HG03575 (cell line): Measurements from ENCODE around the gene PLEK.
"Not testable (repeated sequence)": the region's sequence is repeated elsewhere in the genome, so short reads cannot be mapped to it uniquely, and the experiment has no call there.

Source experiments
- ATAC-seq: cut with Tn5 transposase; IDR thresholded peaks from one replicate; pipeline ENCODE4 v1.9.1; 2021; ENCODE audit not compliant: unreplicated experiment, insufficient number of reproducible peaks, low FRiP score; ENCODE audit errors: extremely low read depth

PLEK gene

DNA sequence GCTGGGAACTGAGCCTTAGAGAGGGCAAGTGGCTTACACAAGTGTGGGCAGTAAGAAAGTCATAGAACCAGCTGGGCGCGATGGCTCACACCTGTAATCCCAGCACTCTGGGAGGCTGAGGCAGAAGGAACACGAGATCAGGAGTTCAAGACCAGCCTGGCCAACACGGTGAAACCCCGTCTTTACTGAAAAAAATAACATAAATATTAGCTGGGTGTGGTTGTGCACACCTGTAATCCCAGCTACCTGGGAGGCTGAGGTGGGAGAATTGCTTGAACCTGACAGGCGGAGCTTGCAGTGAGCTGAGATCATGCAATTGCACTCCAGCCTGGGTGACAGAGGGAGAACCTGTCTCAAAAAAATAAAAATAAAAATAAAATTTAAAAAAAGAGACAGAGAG is 13.7 kb downstream of the PLEK start:
- ATAC-seq: not testable (repeated sequence)

DNA sequence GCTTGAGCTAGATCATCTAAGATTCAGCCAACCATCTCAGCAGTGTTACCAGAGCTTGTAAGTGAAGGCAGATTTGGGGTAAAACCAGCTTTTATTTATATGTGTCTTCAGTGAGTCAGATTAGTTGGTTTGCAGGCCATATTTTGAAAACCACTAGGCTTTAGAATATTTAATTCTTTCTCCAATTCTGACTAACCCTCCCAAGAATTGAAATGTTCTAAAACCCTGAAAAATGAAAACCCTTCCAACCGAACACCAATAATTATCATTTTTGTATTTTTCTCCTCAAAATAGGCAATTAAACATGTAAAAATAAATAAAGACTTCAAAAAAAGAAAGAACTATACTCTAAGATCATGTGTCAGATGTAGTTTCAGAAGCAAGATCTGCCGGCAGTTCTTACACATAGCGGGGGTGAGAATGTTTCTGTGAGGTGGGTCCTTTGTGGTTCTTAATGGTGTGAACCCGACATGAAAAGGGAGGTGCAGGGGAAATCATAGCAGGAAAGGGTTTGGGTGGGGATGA is 14.2 kb downstream of the PLEK start:
- peak; percentile 35 for ATAC-seq

DNA sequence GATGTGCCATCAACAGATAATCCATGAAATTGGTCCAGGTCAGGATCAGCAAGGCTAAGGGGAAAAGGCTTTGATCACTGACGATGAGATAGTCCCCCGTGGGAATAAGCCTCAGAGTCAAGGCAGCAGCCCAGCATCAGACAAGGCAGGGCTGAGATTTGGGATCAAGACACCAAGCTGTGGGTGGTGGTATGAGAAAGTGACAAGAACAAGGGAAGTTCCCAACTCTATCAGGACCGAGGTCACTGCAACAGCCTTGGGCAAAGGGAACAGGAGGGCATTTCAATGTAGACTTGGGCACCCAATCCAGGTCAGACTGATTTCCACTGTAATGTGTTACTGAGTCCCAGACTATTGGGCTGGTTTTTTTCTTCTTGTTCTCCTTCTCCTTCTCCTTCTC is 18.7 kb downstream of the PLEK start:
- no peak for ATAC-seq

DNA sequence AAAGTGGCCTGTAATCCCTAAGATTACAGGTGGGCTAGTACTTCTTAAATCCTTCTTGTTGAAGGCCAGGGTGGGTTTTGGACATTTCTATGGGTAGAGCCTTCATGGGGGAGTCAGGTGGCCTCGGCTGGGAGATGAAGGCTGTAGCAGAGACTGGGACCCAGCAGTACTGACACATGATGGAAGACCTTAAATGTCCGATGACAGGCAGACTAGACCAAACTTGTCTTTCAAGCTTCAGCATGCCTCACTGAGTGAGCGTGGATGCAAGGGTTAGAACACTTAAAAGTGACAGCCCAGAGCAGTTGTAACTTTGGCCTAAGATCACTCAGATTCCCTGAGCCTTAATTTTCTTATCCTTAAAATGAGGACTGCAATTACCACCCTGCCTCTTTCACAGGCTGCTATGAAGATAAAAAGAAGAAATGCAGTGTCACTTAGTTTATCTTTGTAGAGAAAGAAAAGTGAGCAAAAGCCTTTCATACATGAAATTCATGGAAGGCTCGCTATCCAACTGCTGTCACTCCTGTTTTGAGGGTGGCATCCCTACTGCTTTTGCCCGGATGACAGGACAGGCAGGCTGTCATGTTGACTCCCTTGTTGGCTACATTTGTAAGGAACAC is 19.5 kb downstream of the PLEK start:
- ATAC-seq: no peak

DNA sequence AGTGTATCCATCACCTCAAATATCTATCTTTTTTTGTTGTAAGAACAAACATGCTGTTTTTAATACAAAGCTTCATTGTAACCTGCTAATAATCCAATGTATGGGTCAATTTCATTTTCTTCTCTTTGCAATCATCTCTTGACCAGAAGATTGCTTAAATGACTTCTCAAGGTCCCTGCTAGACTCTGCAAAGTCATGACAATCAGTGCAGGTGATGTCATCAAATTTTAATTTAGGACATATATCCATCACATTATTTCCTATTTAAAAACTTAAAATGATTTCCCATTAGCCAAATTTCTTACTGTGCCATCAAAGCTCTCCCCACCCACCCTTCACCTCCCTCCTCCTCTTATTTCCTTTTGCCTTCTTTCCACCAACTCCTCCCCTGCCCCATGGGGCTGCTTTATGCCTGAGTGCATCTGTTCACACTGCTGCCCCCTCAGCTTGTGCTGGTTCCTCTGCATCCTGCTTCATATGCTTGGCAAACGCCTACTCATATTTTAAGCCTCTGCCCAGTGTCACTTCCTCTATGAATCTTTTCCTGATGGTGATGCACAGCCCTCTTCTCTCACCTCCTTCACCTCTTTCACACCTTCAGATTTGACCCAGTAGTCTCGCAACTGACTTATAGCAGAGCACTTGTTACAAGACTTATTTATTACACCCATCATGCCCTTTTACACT is 20.3 kb downstream of the PLEK start:
- peak; percentile 41 for ATAC-seq

DNA sequence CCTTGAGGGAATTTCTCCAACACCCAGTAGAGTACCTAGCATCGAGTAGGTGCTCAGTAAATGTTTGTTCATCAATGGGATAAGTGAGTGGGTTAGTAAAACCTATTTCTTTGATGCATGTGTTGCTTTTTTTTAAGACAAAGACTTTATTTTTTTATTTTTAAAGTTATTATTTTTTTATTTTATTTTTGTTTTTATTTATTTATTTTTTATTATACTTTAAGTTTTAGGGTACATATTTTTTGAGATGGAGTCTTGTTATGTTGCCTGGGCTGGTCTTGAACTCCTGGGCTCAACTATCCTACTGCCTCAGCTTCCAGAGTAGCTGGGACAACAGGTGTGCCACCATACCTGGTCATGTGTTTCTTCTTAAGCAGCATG is 20.8 kb downstream of the PLEK start:
- no peak for ATAC-seq

DNA sequence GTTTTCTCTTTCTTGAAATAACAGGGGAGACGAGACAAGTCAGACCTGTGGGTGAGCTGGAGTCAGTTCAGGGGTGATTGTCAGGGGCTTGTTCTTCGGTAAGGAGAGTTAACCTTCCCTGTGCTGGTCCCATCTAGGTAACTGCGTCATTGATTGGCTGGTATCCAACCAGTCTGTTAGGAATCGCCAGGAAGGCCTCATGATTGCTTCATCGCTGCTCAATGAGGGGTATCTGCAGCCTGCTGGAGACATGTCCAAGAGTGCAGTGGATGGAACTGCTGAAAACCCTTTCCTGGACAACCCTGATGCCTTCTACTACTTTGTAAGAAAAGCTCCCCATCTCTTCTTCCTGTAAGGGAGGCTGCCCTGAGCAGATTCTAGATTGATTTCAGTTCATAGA is 21.3 kb downstream of the PLEK start:
- no peak for ATAC-seq

DNA sequence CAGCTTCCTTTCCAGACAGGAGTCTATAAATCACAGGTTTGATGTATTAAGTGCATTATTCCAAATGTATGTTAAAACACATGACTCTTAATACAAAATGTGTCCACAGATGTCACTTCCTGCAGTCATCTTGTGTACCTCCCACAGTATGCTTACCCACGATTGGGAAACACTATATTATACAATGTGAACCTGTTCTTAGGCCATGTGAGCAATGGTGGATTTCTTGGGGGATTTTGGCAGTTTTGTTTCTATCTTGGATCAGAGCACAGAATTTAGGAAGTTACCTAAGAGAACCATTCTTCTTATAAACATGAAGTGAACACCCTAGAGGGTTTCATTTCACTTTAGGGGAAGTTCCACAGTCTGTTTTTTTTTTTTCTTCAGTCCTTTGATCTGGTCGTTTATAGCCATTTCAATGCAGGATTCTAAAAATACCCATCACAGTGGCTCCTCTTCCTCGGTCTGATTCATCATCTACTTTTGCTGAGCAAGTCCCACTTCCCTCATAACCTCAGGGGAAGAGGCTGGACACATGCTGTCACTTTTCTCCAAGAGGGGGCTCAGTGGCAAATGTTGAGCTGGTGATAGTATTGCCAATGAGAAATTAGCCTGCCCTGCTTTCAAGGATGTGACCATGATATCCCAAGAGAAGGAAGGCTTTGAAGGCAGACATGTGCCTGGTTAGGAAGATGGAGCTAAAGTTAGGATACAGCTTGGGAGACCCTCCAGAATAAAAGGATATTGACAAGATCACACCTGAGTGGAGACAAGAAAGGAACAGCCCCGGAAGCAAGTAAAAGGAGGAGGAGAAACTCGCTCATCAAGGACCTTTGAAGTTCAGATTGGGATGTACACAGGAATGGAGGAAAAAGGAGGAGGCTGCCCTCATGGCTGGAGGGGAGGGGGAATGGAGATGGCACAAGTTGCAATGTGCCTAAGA is 22.6 kb downstream of the PLEK start:
- peak; percentile 35 for ATAC-seq

DNA sequence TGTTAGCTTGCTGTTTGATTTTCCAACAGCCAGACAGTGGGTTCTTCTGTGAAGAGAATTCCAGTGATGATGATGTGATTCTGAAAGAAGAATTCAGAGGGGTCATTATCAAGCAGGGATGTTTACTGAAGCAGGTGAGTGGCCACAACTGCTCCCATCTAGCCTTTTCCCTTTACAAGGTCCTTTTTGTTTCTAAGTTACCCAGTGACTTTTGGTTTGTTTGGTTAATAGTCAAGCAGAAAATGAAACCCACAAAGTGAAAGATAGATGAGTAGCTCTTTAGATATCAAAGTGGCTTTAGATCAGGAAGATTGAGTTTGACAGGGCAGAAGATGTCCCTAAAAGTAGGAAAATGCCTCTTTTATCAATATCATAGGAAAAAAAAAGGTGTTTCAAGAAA is 23.3 kb downstream of the PLEK start:
- no peak for ATAC-seq

DNA sequence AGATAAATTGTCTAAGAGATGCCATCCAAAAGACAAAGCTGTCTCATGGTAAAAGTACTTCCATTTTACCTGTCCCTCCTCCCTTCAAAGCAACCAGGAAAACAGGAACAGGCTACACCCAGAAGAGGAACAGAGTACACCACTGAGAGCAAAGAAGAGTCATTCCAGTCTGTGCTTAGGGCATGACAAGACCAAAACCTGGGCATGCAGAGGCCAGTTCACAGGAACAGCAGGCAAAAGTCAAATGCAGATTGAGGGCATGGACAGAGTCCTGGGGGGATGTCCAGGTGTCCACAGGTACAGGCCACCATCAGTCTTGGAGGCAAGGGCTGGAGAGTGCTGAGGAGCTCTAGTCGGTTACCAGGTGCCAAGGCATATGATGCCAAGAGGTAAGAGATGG is 23.7 kb downstream of the PLEK start:
- ATAC-seq: no peak

DNA sequence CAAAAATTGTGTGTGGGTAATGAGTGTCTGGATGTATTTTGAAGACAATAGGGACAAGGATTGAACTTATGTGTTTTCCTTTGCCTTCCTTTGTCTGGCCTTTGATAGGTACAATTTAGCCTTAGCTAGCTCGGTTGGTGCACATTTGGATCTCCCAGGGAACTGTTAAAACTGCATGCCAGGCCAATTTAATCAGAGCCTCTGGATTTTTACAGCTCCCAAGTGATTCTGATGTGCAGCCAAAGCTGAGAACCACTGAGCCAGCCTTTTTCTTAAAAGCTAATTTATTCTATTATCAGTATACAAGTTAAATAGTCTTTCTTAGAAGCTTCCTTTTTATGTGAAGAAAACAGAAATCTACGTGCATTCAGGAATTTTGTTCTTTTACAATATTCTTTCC is 25.0 kb downstream of the PLEK start:
- ATAC-seq: no peak

DNA sequence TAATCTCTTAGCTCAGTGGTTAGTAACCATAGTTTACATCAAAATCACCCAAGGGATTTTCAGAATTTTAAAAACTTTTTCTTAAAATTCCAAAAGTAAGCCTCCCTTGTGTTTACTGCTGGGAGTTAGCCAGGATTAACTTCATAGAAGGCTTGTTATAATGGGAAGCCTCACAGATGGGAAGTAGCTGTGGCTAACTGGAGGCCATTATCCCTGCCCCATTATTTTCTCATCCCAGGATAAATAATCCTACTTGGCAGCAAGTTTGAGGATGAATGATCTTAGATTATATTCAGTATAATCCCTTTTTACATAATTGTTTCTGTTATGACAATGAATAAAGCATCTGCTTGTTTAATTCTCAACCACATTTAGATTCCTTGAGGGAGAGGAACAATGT is 25.5 kb downstream of the PLEK start:
- ATAC-seq: no peak

DNA sequence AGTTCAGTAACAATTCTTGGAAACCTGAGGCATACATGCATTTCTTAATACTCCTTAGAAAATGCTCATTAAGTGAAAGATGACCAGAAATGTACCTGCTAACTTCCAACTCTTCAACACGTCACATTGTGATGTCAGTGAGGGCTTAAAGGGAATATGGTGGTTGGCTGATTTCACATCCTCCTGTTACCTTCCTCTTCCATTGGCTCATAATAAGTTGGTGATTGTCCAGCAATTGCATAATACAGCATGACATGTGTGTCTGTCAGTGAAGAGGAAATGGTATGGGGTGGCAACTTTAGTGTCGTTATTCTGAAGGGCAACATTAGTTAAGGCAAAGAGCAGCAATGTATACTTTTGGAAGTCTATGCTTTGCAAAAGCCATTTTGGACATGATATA is 26.0 kb downstream of the PLEK start:
- no peak for ATAC-seq

DNA sequence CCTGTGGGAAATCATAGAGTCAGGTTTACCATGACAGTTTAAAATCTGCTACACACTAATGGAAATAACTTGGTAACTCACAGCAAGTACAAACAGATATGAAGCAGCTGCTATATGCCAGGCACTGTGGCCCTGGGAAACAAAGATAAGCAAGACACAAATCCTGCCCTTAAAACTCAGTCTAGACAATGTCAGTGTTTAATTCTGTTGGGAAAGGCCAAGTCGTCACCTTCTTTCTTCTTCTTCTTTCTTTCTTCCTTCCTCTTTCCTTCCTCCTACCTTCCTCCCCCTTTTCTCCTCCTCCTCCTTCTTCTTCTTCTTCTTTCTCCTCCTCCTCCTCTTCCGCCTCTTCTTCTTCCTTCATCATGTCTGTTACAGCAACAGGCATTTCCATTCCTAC is 26.8 kb downstream of the PLEK start:
- no peak for ATAC-seq

DNA sequence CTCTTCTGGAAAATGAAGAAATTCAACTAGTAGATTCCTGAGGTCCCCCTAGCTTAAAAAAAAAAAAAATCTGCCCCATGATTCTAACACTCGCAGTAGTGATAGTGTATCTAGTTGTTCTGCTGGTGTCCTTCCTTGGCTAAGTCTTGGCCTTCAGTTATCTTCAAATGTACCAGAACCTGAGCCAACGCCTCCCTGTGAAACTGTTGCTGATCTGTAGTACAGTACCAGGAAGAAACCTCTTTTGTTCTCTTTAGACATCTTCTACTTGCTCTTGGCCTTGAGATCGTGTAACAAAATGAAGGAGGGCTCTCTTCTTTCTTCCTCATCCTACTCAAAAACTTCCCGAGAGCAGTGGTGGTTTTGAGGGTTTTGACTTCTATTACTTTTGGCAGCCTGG is 31.0 kb downstream of the PLEK start:
- ATAC-seq: no peak

DNA sequence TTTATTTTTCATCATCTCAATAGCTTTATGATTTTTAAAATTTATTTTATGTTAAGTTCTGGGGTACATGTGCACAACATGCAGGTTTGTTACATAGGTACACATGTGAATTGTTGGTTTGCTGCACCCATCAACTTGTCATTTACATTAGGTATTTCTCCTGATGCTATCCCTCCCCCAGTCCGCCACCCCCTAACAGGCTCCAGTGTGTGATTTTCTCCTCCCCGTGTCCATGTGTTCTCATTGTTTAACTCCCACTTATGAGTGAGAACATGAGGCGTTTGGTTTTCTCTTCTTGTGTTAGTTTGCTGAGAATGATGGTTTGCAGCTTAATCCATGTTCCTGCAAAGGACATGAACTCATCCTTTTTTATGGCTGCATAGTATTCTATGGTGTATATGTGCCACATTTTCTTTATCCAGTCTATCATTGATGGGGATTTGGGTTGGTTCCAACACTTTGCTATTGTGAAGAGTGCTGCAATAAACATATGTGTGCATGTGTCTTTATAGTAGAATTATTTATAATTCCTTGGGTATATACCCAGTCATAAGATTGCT is 32.7 kb downstream of the PLEK start:
- not testable (repeated sequence) for ATAC-seq

DNA sequence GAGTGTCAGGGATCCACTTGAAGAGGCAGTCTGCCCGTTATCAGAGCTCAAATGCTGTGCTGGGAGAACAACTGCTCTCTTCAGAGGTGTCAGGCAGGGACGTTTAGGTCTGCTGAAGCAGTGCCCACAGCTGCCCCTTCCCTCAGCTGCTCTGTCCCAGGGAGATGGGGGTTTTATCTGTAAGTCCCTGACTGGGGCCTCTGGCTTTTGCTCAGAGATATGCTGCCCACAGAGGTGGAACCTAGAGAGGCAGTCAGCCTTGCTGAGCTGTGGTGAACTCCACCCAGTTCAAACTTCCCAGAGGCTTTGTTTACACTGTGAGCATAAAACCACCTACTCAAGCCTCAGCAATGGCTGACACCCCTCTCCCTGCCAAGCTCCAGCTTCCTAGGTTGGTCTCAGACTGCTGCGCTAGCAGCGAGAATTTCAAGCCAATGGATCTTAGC is 38.1 kb downstream of the PLEK start:
- ATAC-seq: no peak

DNA sequence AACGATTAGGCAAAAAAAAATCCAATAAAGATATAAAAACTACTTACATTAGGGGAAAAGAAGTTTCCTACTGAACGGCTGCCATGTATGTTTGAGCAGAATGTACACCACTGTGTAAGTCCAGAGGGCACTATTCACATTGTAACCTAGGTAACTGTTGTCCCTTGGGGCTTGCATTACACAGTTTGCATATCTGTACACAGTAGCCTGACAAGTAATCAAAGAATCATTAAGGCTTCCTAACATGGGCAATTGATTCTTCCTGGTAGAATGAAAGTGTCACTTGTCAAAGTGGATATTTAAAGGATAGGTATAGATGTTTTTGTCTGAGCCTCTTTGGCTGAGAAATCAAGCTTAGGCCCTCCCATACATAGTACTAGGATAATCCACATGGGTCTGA is 39.1 kb downstream of the PLEK start:
- ATAC-seq: no peak
